HG03196 (cell line): Measurements from ENCODE around the gene S100A6.

Experiments used
- ATAC-seq: cut with Tn5 transposase; IDR thresholded peaks from one replicate; pipeline ENCODE4 v1.9.1; 2021; ENCODE audit not compliant: unreplicated experiment

S100A6 gene

GRCh38 chr1:153506831-153507413 lies 28.9 kb downstream of the S100A6 start:
- ATAC-seq = no peak

- ATAC-seq = no peak
Observed at GRCh38 chr1:153506386-153506785, 29.4 kb downstream of the S100A6 start.

GRCh38 chr1:153505576-153505975 lies 30.2 kb downstream of the S100A6 start:
- ATAC-seq = no peak

GRCh38 chr1:153503766-153504165 lies 32.0 kb downstream of the S100A6 start:
- no peak for ATAC-seq

GRCh38 chr1:153498746-153499145 lies 37.0 kb downstream of the S100A6 start:
- ATAC-seq = no peak

DNA sequence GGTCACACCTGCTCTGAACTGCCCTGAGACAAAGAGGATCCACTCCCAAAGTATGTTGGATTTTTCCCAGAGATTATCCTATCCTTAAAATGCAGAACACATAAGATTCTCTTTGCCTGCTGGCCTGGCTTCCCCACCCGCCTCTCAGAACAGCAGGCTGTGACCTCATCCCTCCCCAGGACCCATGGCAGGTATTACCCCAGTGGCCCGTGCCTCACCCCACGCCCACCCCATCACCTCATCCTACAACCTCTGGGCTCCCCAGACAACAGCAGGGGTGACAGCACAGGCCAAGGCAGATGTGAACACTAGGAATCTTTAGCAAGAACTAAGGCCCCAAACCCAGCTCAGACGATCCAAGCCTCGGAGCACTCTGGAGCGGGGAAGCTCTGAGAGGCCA lies 40.3 kb downstream of the S100A6 start:
- no peak for ATAC-seq

DNA sequence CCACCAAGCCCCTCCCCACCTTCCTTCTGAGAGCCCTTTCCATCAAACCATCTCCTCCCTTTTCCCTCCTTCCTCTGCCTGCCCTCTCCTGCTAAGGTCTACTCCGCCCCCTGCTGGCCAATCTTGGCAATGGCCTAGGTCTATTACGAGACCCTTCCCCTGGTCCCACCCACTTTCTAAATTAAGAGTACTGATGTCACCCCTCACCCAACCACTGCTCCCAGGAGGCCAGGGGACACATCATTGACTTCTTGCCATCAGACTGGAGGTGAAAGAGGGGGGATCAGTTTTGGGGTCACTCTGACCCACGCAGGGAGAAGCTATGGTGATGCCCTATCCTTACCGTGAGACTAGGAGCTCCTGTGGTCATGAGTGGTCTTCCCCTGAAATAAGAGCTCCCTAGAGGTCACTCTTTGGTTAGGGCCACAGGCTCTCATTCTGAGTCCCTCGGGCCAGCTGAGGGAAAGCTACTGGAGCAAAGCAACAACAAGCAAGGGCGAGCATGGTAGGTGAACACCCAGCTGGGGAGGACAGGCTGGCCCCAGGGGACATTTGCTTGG lies 40.7 kb downstream of the S100A6 start:
- ATAC-seq = no peak

DNA sequence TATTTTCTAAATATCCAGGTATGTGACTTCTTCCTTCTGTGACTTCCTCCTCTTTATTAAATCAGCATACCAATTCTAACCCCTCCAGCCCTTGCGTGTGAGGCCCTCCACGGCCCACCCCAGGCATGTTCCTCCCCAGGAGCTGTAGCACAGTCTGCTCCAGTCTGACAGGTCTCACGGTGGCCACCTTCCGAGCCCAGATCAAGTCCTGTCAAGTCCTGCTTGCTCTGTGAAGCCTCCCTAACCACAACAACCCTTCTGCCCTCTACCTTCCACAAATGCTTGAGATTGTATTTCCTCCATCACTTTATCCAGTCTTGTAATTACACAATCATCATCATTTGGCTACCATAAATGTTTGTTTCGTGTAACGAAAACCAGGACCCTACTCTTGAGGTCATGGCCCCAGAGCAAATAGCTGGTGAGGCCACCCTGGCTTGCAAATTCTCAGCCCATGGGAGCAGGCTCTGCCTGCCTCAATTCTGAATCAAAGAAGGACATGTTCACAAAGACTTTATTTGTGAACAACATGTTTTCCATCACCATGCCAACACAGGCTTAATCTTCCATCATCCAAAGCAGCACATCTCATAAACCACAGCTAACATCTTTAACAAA lies 42.3 kb downstream of the S100A6 start:
- no peak for ATAC-seq

DNA sequence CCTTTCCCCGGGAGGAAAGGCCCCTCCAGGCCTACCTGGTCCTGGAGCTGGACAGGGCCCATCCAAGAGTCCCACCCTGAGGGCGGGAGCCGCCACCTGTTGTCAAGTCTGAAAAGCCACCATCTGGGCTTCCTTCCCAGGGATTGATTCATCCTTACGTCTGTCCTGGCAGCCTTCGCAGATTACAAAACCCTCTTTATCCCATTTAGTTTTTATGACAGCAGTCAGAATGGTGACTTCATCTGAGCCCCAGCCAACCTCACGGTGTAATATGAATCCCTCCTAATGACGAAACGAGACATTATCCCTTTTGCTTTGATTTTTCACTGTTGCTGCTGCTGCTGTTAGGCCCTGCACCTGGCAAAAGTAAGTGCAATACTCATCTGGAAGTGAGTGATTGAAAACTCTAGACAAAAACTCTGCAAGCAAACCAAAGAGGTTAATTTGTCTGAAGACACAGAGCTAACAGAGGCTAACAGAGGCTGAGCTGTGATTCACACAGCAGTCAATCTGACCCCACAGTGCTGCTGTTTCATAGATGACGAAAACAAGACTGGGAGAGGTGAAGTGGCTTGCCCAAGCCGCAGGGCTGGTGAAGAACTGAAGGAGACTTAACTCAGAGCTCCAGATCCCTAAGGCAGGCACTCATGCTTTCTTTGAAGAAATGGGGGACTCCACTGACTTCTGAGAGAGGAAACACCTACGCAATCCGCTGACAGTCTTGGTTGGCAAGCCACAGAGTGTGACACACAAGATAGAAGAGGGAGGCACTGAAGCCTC lies 45.3 kb downstream of the S100A6 start:
- ATAC-seq = no peak

DNA sequence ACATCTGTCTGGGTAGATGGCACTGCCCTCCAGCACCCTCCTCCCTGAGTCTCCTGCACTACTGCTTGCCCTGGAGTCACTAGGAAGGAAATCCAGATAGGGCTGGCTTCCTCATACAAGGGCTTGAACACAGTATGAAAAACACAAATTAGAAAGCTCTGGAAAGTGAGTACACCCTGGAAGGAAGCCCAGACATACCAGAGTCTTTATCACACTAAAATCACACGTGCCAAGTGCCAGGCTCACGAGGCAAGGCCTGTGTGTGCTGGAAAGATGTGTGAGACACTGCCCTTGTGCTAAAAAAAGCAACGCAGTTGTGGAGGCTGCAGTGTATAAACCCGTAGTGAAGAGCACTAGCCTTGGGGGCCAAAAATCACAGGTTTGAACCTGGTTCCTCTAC lies 47.1 kb downstream of the S100A6 start:
- ATAC-seq = no peak

DNA sequence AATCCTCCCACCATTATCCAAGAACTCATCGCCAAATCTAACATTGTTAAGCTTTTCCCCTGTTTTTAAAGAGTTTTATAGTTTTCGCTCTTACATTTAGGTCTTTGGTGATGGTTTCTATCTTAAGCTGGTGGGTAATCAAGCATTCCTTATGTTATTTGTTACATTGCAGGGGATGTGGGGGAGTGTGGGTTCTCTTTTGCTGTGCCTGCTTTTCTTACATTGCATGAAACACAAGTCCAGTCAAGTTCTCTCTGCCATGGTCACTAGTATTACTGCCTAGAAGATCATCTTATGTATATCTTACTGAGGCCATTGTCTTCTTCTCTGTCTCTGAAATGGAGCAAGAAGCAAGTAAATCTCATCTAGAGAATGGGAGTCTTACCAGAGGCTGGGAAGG lies 48.1 kb downstream of the S100A6 start:
- ATAC-seq = no peak

GRCh38 chr1:153485863-153486262 lies 49.9 kb downstream of the S100A6 start:
- no peak for ATAC-seq
